H1 (cell line): ENCODE data around the gene HOXB4. TPM values are rescaled to one million over a fixed set of nuclear protein-coding genes. Genes with fewer than 3 reads are reported as not detected.

Experiments used
- CTCF ChIA-PET: fragments of 300-600 bp; sonication (Branson Sonifier 250); formaldehyde crosslinking; loops from one replicate; lab custom pipeline; 2021; ENCODE audit not compliant: partially characterized antibody; lab: Charles Lee
- POLR2A ChIA-PET: fragments of 300-600 bp; sonication (Branson Sonifier 250); formaldehyde crosslinking; loops from one replicate; lab custom pipeline; 2021; ENCODE audit warnings: inconsistent platforms; ENCODE audit not compliant: partially characterized antibody; lab: Charles Lee
- DNase-seq, 2 experiments: peaks; one replicate each; pipeline versions ENCODE4 v3.0.0 to v3.0.0-alpha.2; 2010 to 2022; ENCODE audit warnings: low spot score in 2 of 2, low read depth in 1 of 2, mixed read lengths in 1 of 2
- FAIRE-seq: peaks from 2 replicates; lab custom pipeline; 2011; peaks lifted over from hg19 to GRCh38; lab: Jason Lieb, UNC
- H2AFZ ChIP-seq: 2 replicates; pipeline ENCODE4 v1.8.1; 2012; ENCODE audit warnings: low read length, inconsistent platforms
- H2AK5ac ChIP-seq: 2 replicates; pipeline ENCODE4 v1.6.1; 2013; ENCODE audit warnings: low read depth, low read length
- H2BK120ac ChIP-seq: replicated peaks from 2 replicates; pipeline ENCODE3; 2013; ENCODE audit warnings: low read depth, low read length, inconsistent platforms
- H2BK12ac ChIP-seq: 2 replicates; pipeline ENCODE4 v1.6.1; 2013; ENCODE audit warnings: low read depth, low read length
- H2BK15ac ChIP-seq: 2 replicates; pipeline ENCODE4 v1.6.1; 2013; ENCODE audit warnings: low read length
- H2BK20ac ChIP-seq: 2 replicates; pipeline ENCODE4 v1.6.1; 2013; ENCODE audit warnings: low read length
- H2BK5ac ChIP-seq: 2 replicates; pipeline ENCODE4 v1.6.1; 2013; ENCODE audit warnings: low read depth, low read length
- H3K14ac ChIP-seq: 2 replicates; pipeline ENCODE4 v1.6.1; 2013; ENCODE audit warnings: inconsistent platforms; ENCODE audit not compliant: insufficient read length
- H3K18ac ChIP-seq: 2 replicates; pipeline ENCODE4 v1.6.1; 2013; ENCODE audit warnings: low read length; ENCODE audit errors: extremely low read depth
- H3K23ac ChIP-seq: 2 replicates; pipeline ENCODE4 v1.6.1; 2013; ENCODE audit warnings: inconsistent platforms; ENCODE audit not compliant: insufficient read length
- H3K23me2 ChIP-seq: 2 replicates; pipeline ENCODE4 v1.6.1; 2013; ENCODE audit warnings: low read depth, low read length
- H3K27ac ChIP-seq: 2 replicates; pipeline ENCODE4 v1.6.1; 2011; ENCODE audit warnings: low read depth, low read length, inconsistent platforms
- H3K27me3 ChIP-seq, 4 experiments: replicated peaks in 1 of 4; 1 replicate in 1 of 4; 2 replicates in 3 of 4; pipeline versions ENCODE4 v1.6.1 to v1.8.1; 2011 to 2013; ENCODE audit warnings: low read length in 3 of 4, mild to moderate bottlenecking in 3 of 4, inconsistent platforms in 2 of 4, mixed read lengths in 2 of 4, moderate library complexity in 1 of 4; ENCODE audit not compliant: control insufficient read depth in 3 of 4, insufficient read depth in 3 of 4; ENCODE audit errors: extremely low read depth in 1 of 4
- H3K36me3 ChIP-seq, 4 experiments: 2 replicates each; pipeline versions ENCODE4 v1.6.1 to v1.8.1; 2011 to 2013; ENCODE audit warnings: mild to moderate bottlenecking in 4 of 4, low read length in 3 of 4, moderate library complexity in 2 of 4, control low read depth in 1 of 4, inconsistent platforms in 1 of 4; ENCODE audit not compliant: insufficient read depth in 4 of 4, control insufficient read depth in 2 of 4
- H3K4ac ChIP-seq: replicated peaks from 2 replicates; pipeline ENCODE3; 2013; ENCODE audit warnings: low read length, low read depth, mixed read lengths, inconsistent platforms; ENCODE audit not compliant: insufficient read length
- H3K4me1 ChIP-seq, 4 experiments: replicated peaks in 1 of 4; 1 replicate in 1 of 4; 2 replicates in 3 of 4; pipeline versions ENCODE4 v1.6.1 to v1.8.1; 2011 to 2013; ENCODE audit warnings: low read length in 3 of 4, inconsistent platforms in 2 of 4, mixed read lengths in 1 of 4; ENCODE audit not compliant: insufficient read depth in 4 of 4, control insufficient read depth in 3 of 4
- H3K4me2 ChIP-seq, 2 experiments: 2 replicates each; pipeline versions ENCODE4 v1.6.1 to v1.8.1; 2011 to 2013; ENCODE audit warnings: low read depth in 2 of 2, low read length in 2 of 2, control low read depth in 1 of 2, inconsistent platforms in 1 of 2, mild to moderate bottlenecking in 1 of 2; ENCODE audit not compliant: insufficient read depth in 1 of 2
- H3K4me3 ChIP-seq, 4 experiments: fragments of 200-600, 300-600 bp in 1 of 4; sonication (generic), shearing (Covaris generic), sonication (Bioruptor Twin) in 1 of 4; 2 replicates each; pipeline versions ENCODE4 v1.5.1 to v1.8.1; 2011 to 2016; ENCODE audit warnings: low read length in 4 of 4, low read depth in 3 of 4, control low read depth in 2 of 4, inconsistent platforms in 2 of 4, mild to moderate bottlenecking in 2 of 4, mixed read lengths in 1 of 4, moderate library complexity in 1 of 4; ENCODE audit not compliant: insufficient read depth in 2 of 4; ENCODE audit errors: extremely low read depth in 1 of 4
- H3K56ac ChIP-seq: replicated peaks from 2 replicates; pipeline ENCODE3; 2013; ENCODE audit warnings: low read depth, mild to moderate bottlenecking, mixed read lengths, low read length, inconsistent platforms; ENCODE audit not compliant: insufficient read length
- H3K79me1 ChIP-seq: 2 replicates; pipeline ENCODE4 v1.6.1; 2013; ENCODE audit warnings: low read depth, low read length, control low read depth
- H3K79me2 ChIP-seq, 2 experiments: 2 replicates each; pipeline versions ENCODE4 v1.6.1 to v1.8.1; 2012 to 2013; ENCODE audit warnings: low read length in 2 of 2, mild to moderate bottlenecking in 2 of 2, inconsistent platforms in 1 of 2; ENCODE audit not compliant: insufficient read depth in 2 of 2, control insufficient read depth in 1 of 2
- H3K9ac ChIP-seq, 4 experiments: replicated peaks in 1 of 4; 1 replicate in 1 of 4; 2 replicates in 3 of 4; pipeline versions ENCODE4 v1.6.1 to v1.8.1; 2011 to 2013; ENCODE audit warnings: low read depth in 3 of 4, low read length in 3 of 4, control low read depth in 2 of 4, mild to moderate bottlenecking in 2 of 4, moderate library complexity in 2 of 4, inconsistent platforms in 1 of 4; ENCODE audit errors: extremely low read depth in 1 of 4
- H3K9me3 ChIP-seq, 2 experiments: 2 replicates each; pipeline versions ENCODE4 v1.6.1 to v1.8.1; 2012 to 2013; ENCODE audit warnings: mild to moderate bottlenecking in 2 of 2, moderate library complexity in 2 of 2, control low read depth in 1 of 2, inconsistent platforms in 1 of 2, low read depth in 1 of 2, low read length in 1 of 2, mixed read lengths in 1 of 2; ENCODE audit not compliant: insufficient read depth in 2 of 2
- H4K20me1 ChIP-seq, 2 experiments: replicated peaks in 1 of 2; 2 replicates each; pipeline versions ENCODE3 to v1.8.1; 2011 to 2013; ENCODE audit warnings: inconsistent platforms in 2 of 2, low read length in 2 of 2, mild to moderate bottlenecking in 1 of 2; ENCODE audit not compliant: insufficient read depth in 2 of 2, control insufficient read depth in 1 of 2
- H4K5ac ChIP-seq: 2 replicates; pipeline ENCODE4 v1.6.1; 2013; ENCODE audit warnings: low read length, low read depth, mixed read lengths, inconsistent platforms; ENCODE audit not compliant: insufficient read length
- H4K8ac ChIP-seq: 2 replicates; pipeline ENCODE4 v1.8.0; 2013; ENCODE audit warnings: mild to moderate bottlenecking, moderate library complexity, low read length, inconsistent platforms; ENCODE audit not compliant: insufficient read depth; ENCODE audit errors: extremely low read depth
- H4K91ac ChIP-seq: replicated peaks from 2 replicates; pipeline ENCODE3; 2013; ENCODE audit warnings: low read length, mixed read lengths, inconsistent platforms; ENCODE audit not compliant: insufficient read length
- CBX8 ChIP-seq: fragments of 300-800, 300-1000 bp; sonication (generic); IDR thresholded peaks from 2 replicates; pipeline ENCODE4 v1.7.1; 2016; ENCODE audit warnings: low read depth, low read length, borderline replicate concordance
- EP300 ChIP-seq, 2 experiments: IDR thresholded peaks; 1 replicate in 1 of 2; 2 replicates in 1 of 2; pipeline ENCODE4 v1.6.1; 2011 to 2012; ENCODE audit warnings: low read depth in 2 of 2, low read length in 2 of 2, mild to moderate bottlenecking in 2 of 2, borderline replicate concordance in 1 of 2, inconsistent platforms in 1 of 2, moderate library complexity in 1 of 2
- EZH2 ChIP-seq: fragments of 200-600 bp; sonication (generic); IDR thresholded peaks from 2 replicates; pipeline ENCODE4 v1.7.1; 2012; ENCODE audit warnings: low read depth, mild to moderate bottlenecking, moderate library complexity, low read length, inconsistent platforms; ENCODE audit not compliant: severe bottlenecking
- RNF2 ChIP-seq: fragments of 200-900, 300-1000 bp; sonication (generic); IDR thresholded peaks from 2 replicates; pipeline ENCODE4 v1.7.1; 2016; ENCODE audit warnings: borderline replicate concordance, low read depth, mild to moderate bottlenecking, antibody characterized with exemption, low read length; ENCODE audit not compliant: poor library complexity, severe bottlenecking; ENCODE audit errors: missing control alignments
- RXRA ChIP-seq: IDR thresholded peaks from 2 replicates; pipeline ENCODE4 v1.6.1; 2011; ENCODE audit warnings: low read depth, mild to moderate bottlenecking, low read length, moderate library complexity; ENCODE audit not compliant: insufficient read depth
- WGBS, 2 experiments: shearing (Covaris generic) in 1 of 2; methylation state at CpG; one replicate each; pipeline versions ENCODE4 v1.1.6 to v1.1.7; 2013 to 2015; ENCODE audit warnings: low lambda C conversion rate in 2 of 2, mixed read lengths in 2 of 2, inconsistent platforms in 1 of 2, low coverage in 1 of 2, missing lambda C conversion rate in 1 of 2; ENCODE audit not compliant: insufficient replicate concordance in 2 of 2, insufficient coverage in 1 of 2, insufficient read length in 1 of 2; ENCODE audit errors: extremely low coverage in 1 of 2, missing lambda C conversion rate in 1 of 2; 5-methylcytosine and 5-hydroxymethylcytosine counted together
- polyA plus RNA-seq, 7 experiments: library from polyadenylated mRNA; depleted of rRNA in 3 of 7; stranded (reverse) in 5 of 7; unstranded in 2 of 7; fragments of >200 nt in 5 of 7; fragments of 200-250 nt in 2 of 7; gene quantifications; 1 replicate in 5 of 7; 2 replicates in 1 of 7; 4 replicates in 1 of 7; pipeline versions ENCODE4 v1.2.1 to v1.2.3, GENCODE V29; 2011 to 2013; ENCODE audit warnings: missing spikeins in 2 of 7, mixed read lengths in 2 of 7
- total RNA-seq: library from RNA; stranded (reverse); fragmentation: NEBNext Ultra II Directional; extraction: Animal tissue kit (Norgen Biotek cat#: 25700); gene quantifications from 2 replicates; pipeline ENCODE4 v1.2.1, GENCODE V29; 2021

Gene HOXB4
- total and polyA plus RNA-seq, 2 of the 8 experiments (the other 6 are each of a cell fraction or from before 2014, with no cell fraction given), result not detected

DNA sequence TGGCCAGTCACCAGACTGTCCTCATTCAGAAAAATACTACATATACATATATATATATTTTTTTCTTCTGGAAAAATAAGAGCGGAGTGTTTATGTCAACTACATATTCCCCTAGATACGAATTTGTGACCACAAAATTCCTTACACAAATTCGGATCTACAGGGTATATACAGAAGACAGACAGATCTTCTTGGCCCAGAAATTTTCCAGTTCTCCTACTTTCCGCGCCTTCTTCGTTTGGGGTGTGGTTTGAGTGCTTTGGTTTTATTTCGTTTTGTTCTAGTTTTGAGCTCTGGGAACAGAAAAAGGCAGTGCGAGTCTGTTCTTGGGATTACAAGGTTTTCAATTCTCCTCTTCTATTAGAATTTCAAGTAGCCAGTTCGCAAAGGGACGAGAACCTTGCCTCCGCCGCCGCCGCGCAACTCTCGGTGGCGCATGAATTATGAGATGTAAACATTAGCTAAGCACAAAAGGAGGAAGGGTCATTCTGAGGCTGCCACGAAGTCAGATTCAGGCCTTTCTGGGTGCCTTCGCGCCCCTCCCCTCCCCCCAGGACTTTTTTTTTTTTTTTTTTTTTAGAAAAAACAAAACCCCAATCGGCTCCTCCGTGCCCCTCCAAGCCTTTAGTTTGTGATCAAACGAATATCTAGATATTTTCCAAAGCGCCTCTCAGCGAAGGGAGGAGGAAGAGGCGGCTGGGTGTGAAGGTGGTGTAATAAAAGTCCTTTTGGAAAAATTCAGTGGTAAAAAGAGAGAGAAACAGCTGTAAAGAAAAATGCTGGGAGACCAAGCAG lies 1.8 kb upstream of the HOXB4 start:
- no peak overlapping the region for H3K9ac ChIP-seq
- no peak for FAIRE-seq

More for the DNA sequence above, 1.8 kb upstream of the HOXB4 start:
- Histone ChIP-seq H2BK20ac (no peak overlapping the region), H4K91ac (no peak overlapping the region), H3K23me2 (no peaks in the 10 kb centered on the region), H2AK5ac (no peak overlapping the region), H3K36me3 (peaks cover 0 to 12% (median 0%) of the 10 kb centered on the region in 4 experiments; a peak in 1 of 8 replicates), H2BK120ac (no peak overlapping the region), H4K20me1 (peaks cover 22 to 40% of the 10 kb centered on the region in 2 experiments), H3K27me3 (peaks cover 99 to 100% (median 100%) of the 10 kb centered on the region in 4 experiments), H3K79me1 (no peaks in the 10 kb centered on the region), H3K56ac (no peak overlapping the region), H3K9me3 (no peaks in the 10 kb centered on the region), H3K14ac (no peak overlapping the region), H4K5ac (no peak overlapping the region), H3K4me3 (no peak overlapping the region), H4K8ac (no peak overlapping the region), H3K4me2 (no peak overlapping the region; a peak in 1 of 4 replicates), H2BK12ac (no peak overlapping the region), H3K27ac (no peak overlapping the region), H2BK15ac (no peak overlapping the region), H3K79me2 (no peaks in the 10 kb centered on the region), H3K4ac (no peak overlapping the region), H3K4me1 (peaks cover 0 to 13% (median 3%) of the 10 kb centered on the region in 4 experiments; a peak in 5 of 7 replicates), H2AFZ (no peak overlapping the region), H2BK5ac (no peak overlapping the region), H3K18ac (no peak overlapping the region), H3K23ac (no peak overlapping the region)
- no peak for DNase-seq
- 10% methylated on average over 21 of the region's 26 CpGs; no CpG with 5 or more reads in 1 of the 2 experiments for WGBS, 2 experiments
- ChIA-PET CTCF (interaction anchor here (1.0 to 1.1 kb wide), 2 partner anchors 9 to 16 kb away, joined by 3 to 4 read pairs; no protein-coding TSS in a partner anchor), POLR2A (no interaction called here)
- peak; percentile 98 for TF ChIP-seq RNF2
- TF ChIP-seq EZH2, result peak; percentile 28
- TF ChIP-seq CBX8, result peak; percentile 97
- TF ChIP-seq RXRA, result no peak
- no peak for TF ChIP-seq EP300 (IDR thresholded peaks at IDR 0.05; ENCODE audit: borderline replicate concordance in 1 of 2, low read depth in 2 of 2, low read length in 2 of 2)
